ENCODE results near the gene ZMYND8.

The ZMYND8 gene

GRCh38 chr20:47343007-47343472, 13.5 kb downstream of the ZMYND8 start:
- DNase-seq, result no peak
- no peak overlapping the region for H3K9ac ChIP-seq (ENCODE audit: low read length)
- H3K27me3 ChIP-seq (replicated peaks; ENCODE audit: insufficient read depth, low read length), result no peaks in the 10 kb centered on the region
- no peak for TF ChIP-seq CTCF (IDR thresholded peaks at IDR 0.05; ENCODE audit: low read length)
- TF ChIP-seq EZH2 (optimal IDR thresholded peaks at IDR 0.05; ENCODE audit: low read depth, low read length), result no peak
- TF ChIP-seq EZH2phosphoT487 (IDR thresholded peaks at IDR 0.05; ENCODE audit: low read length), result no peak
- H3K4me1 ChIP-seq (ENCODE audit: low read length), result no peaks in the 10 kb centered on the region
- H4K20me1 ChIP-seq (ENCODE audit: insufficient read depth, low read length), result peaks cover 3% of the 10 kb centered on the region; the same call in 1 of the 2 replicates
- H3K36me3 ChIP-seq (replicated peaks; ENCODE audit: insufficient read depth, low read length), result peaks cover 6% of the 10 kb centered on the region; the same call in 1 of the 2 replicates
- H3F3A ChIP-seq (ENCODE audit: insufficient read depth, low read length), result no peaks in the 10 kb centered on the region
- H3K79me2 ChIP-seq (ENCODE audit: low read length), result peaks cover 98% of the 10 kb centered on the region
- no peaks in the 10 kb centered on the region for H3K9me3 ChIP-seq (replicated peaks; ENCODE audit: insufficient read depth, low read length)
- no peaks in the 10 kb centered on the region for H3K9me2 ChIP-seq (replicated peaks; ENCODE audit: insufficient read depth, low read length)
- no peak overlapping the region for H3K4me2 ChIP-seq (ENCODE audit: low read depth, low read length)
- no peak overlapping the region for H3K27ac ChIP-seq (ENCODE audit: low read length)
- H3K4me3 ChIP-seq (ENCODE audit: low read length), result no peak overlapping the region
- H2AFZ ChIP-seq (ENCODE audit: low read length), result no peak overlapping the region

- TF ChIP-seq CTCF (IDR thresholded peaks at IDR 0.05; ENCODE audit: low read length), result no peak
- TF ChIP-seq EZH2phosphoT487 (IDR thresholded peaks at IDR 0.05; ENCODE audit: low read length), result no peak
- TF ChIP-seq EZH2 (optimal IDR thresholded peaks at IDR 0.05; ENCODE audit: low read depth, low read length), result no peak
- Histone ChIP-seq H3K4me2 (ENCODE audit: low read depth, low read length) (no peak overlapping the region), H4K20me1 (ENCODE audit: insufficient read depth, low read length) (peaks cover 28% of the 10 kb centered on the region), H3F3A (ENCODE audit: insufficient read depth, low read length) (0 out of 2 replicates have a peak, but pooled peaks cover 8% of the 10 kb centered on the region), H3K4me3 (ENCODE audit: low read length) (no peak overlapping the region), H3K9me3 (replicated peaks; ENCODE audit: insufficient read depth, low read length) (no peaks in the 10 kb centered on the region), H3K27me3 (replicated peaks; ENCODE audit: insufficient read depth, low read length) (no peaks in the 10 kb centered on the region), H2AFZ (ENCODE audit: low read length) (no peak overlapping the region), H3K9me2 (replicated peaks; ENCODE audit: insufficient read depth, low read length) (no peaks in the 10 kb centered on the region), H3K79me2 (ENCODE audit: low read length) (peaks cover 99% of the 10 kb centered on the region), H3K36me3 (replicated peaks; ENCODE audit: insufficient read depth, low read length) (no peaks in the 10 kb centered on the region), H3K27ac (ENCODE audit: low read length) (no peak overlapping the region), H3K4me1 (ENCODE audit: low read length) (peaks cover 8% of the 10 kb centered on the region; the same call in 1 of the 2 replicates), H3K9ac (ENCODE audit: low read length) (no peak overlapping the region)
- no peak for DNase-seq
Measured at GRCh38 chr20:47338131-47338628, 18.3 kb downstream of the ZMYND8 start.

GRCh38 chr20:47337413-47337812, 19.1 kb downstream of the ZMYND8 start:
- Histone ChIP-seq H3K27ac (ENCODE audit: low read length) (no peak overlapping the region), H3K9me2 (replicated peaks; ENCODE audit: insufficient read depth, low read length) (no peaks in the 10 kb centered on the region), H3K4me2 (ENCODE audit: low read depth, low read length) (no peak overlapping the region), H3K27me3 (replicated peaks; ENCODE audit: insufficient read depth, low read length) (no peaks in the 10 kb centered on the region), H3K9me3 (replicated peaks; ENCODE audit: insufficient read depth, low read length) (no peaks in the 10 kb centered on the region), H3F3A (ENCODE audit: insufficient read depth, low read length) (0 out of 2 replicates have a peak, but pooled peaks cover 8% of the 10 kb centered on the region), H3K4me3 (ENCODE audit: low read length) (no peak overlapping the region), H3K9ac (ENCODE audit: low read length) (no peak overlapping the region), H3K4me1 (ENCODE audit: low read length) (peaks cover 8% of the 10 kb centered on the region; the same call in 1 of the 2 replicates), H2AFZ (ENCODE audit: low read length) (no peak overlapping the region), H4K20me1 (ENCODE audit: insufficient read depth, low read length) (peaks cover 35% of the 10 kb centered on the region), H3K79me2 (ENCODE audit: low read length) (peaks cover 99% of the 10 kb centered on the region), H3K36me3 (replicated peaks; ENCODE audit: insufficient read depth, low read length) (0 out of 2 replicates have a peak, but pooled peaks cover 5% of the 10 kb centered on the region)
- DNase-seq, result no peak
- TF ChIP-seq EZH2phosphoT487 (IDR thresholded peaks at IDR 0.05; ENCODE audit: low read length), result no peak
- TF ChIP-seq CTCF (IDR thresholded peaks at IDR 0.05; ENCODE audit: low read length), result no peak
- no peak for TF ChIP-seq EZH2 (optimal IDR thresholded peaks at IDR 0.05; ENCODE audit: low read depth, low read length)
